ENCODE measurements around the gene TIFAB. TPM values are rescaled to one million over a fixed set of nuclear protein-coding genes. Genes with fewer than 3 reads are reported as not detected.

The TIFAB gene
- total RNA-seq, 1 donor from 2014 or later = not detected

DNA sequence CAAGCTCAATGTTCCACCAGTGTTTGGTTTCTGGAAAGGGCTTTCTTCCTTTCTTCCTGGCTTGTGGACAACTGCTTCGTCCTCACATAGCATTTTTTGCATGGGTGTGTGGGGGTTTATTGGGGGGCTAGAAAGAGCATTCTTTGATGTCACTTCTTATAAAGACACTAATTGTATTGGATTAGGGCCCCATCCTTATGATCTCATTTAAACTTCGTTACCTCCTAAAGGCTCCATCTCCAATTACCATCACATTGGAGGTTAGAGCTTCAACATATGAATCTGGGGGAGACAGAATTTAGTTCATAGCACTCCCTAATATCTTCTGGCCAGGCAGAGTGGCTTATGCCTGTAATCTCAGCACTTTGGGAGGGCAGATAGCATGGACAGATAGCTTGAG is 47.1 kb downstream of the TIFAB start:
- DNase-seq (ENCODE audit: extremely low spot score in 2 of 2) = no peak
- intact Hi-C loops (cut with DNase I) = no loop called here
- Histone ChIP-seq H3K27me3 (no peaks in the 10 kb centered on the region), H3K4me1 (no peaks in the 10 kb centered on the region), H3K9me3 (no peaks in the 10 kb centered on the region), H3K27ac (no peak overlapping the region), H3K36me3 (no peaks in the 10 kb centered on the region), H3K4me3 (no peak overlapping the region)
- TF ChIP-seq POLR2AphosphoS5 (IDR thresholded peaks at IDR 0.05; ENCODE audit: insufficient read depth in 1 of 2, low read depth in 1 of 2) (no peak), POLR2A (IDR thresholded peaks at IDR 0.05) (no peak)
- TF ChIP-seq, protein P1, sequence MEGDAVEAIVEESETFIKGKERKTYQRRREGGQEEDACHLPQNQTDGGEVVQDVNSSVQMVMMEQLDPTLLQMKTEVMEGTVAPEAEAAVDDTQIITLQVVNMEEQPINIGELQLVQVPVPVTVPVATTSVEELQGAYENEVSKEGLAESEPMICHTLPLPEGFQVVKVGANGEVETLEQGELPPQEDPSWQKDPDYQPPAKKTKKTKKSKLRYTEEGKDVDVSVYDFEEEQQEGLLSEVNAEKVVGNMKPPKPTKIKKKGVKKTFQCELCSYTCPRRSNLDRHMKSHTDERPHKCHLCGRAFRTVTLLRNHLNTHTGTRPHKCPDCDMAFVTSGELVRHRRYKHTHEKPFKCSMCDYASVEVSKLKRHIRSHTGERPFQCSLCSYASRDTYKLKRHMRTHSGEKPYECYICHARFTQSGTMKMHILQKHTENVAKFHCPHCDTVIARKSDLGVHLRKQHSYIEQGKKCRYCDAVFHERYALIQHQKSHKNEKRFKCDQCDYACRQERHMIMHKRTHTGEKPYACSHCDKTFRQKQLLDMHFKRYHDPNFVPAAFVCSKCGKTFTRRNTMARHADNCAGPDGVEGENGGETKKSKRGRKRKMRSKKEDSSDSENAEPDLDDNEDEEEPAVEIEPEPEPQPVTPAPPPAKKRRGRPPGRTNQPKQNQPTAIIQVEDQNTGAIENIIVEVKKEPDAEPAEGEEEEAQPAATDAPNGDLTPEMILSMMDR (IDR thresholded peaks at IDR 0.05) = no peak

DNA sequence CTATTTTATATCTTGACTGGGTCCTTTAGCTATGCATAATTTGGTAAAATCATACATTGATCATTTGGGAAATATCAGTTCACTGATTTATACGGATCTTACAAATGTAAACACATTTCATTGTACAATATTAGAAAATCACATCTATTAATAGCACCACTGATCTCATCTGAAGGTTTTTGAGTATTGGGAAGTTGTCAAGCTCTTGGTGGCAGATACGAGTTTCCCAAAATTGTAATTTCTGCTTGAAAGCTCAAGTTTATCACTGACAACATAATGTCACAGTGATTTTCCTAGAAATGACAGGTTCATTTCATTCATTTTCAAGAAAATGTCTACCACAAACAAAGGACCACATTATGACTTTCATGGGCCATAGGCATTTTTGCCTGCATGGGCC is 50.1 kb downstream of the TIFAB start:
- Histone ChIP-seq H3K4me3 (no peak overlapping the region), H3K27ac (no peak overlapping the region), H3K27me3 (no peaks in the 10 kb centered on the region), H3K9me3 (no peaks in the 10 kb centered on the region), H3K36me3 (no peaks in the 10 kb centered on the region), H3K4me1 (peaks cover 21% of the 10 kb centered on the region)
- intact Hi-C loops (cut with DNase I) = no loop called here
- no peak for TF ChIP-seq POLR2A (IDR thresholded peaks at IDR 0.05)
- TF ChIP-seq, protein P1 (IDR thresholded peaks at IDR 0.05) = no peak
- TF ChIP-seq POLR2AphosphoS5 (IDR thresholded peaks at IDR 0.05; ENCODE audit: insufficient read depth in 1 of 2, low read depth in 1 of 2) = no peak
- DNase-seq (ENCODE audit: extremely low spot score in 2 of 2) = no peak

DNA sequence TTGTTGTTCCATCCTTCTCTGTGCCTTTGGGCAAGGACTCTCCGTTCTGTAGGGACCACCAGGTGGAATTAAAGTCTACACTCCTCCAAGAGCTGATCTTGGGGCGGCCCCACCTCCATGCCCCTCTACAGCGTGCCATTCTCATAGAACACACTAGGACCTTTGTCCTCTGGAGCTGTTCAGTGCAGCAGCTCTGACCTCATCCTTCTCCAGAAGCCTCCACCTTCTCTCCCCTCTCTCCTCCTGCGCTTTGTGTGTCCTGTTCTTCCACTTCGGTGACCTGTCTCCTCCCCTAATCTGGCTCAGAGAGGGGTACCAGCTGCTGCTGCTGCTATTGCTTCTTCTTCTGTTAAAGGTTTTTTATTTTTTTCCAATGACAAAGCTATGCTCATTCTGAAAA is 51.3 kb downstream of the TIFAB start:
- H3K4me3 ChIP-seq = no peak overlapping the region
- intact Hi-C loops (cut with DNase I) = no loop called here
- no peaks in the 10 kb centered on the region for H3K9me3 ChIP-seq
- no peaks in the 10 kb centered on the region for H3K27me3 ChIP-seq
- H3K27ac ChIP-seq = no peak overlapping the region
- no peak for DNase-seq (ENCODE audit: extremely low spot score in 2 of 2)
- TF ChIP-seq, protein P1 (IDR thresholded peaks at IDR 0.05) = no peak
- TF ChIP-seq POLR2A (IDR thresholded peaks at IDR 0.05) = no peak
- no peak for TF ChIP-seq POLR2AphosphoS5 (IDR thresholded peaks at IDR 0.05; ENCODE audit: insufficient read depth in 1 of 2, low read depth in 1 of 2)
- no peaks in the 10 kb centered on the region for H3K36me3 ChIP-seq
- H3K4me1 ChIP-seq = peaks cover 32% of the 10 kb centered on the region

DNA sequence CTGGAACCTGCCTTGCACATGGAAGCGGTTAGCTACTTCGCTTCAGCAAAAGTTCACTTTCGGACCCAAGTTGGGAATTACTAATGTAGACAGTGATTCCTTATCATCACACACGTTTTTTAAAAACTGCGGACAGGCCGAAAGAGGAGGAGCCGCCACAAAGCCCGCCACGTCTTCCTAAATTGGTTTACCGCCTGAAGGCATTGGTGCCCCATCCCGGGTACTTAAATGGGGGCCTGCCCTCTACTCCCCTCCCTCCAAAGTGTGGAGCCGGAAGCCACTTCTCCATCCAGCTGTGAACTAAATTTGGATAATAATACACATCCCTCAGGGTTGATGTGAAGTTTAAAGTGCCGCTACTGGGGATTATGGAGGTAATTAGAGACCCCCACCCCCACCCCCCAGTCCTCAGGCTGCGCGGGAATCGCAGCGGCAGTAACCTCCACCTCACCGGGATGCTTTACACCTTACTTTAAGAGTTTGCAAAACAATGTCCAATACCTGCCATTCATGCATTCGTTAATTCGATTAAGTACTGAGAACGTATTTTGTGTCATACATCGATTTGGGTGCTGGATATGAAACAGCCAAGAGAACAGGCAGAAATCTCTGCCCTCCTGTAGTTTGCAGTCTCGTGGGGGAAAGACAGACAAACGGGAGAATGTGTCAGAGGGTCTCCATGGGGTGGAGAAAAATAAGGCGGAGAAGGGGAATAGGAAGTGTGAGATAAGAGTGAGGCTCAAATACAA is 52.2 kb downstream of the TIFAB start:
- TF ChIP-seq, protein P1 (IDR thresholded peaks at IDR 0.05) = no peak
- TF ChIP-seq POLR2A (IDR thresholded peaks at IDR 0.05) (no peak), POLR2AphosphoS5 (IDR thresholded peaks at IDR 0.05; ENCODE audit: insufficient read depth in 1 of 2, low read depth in 1 of 2) (no peak)
- H3K36me3 ChIP-seq = no peaks in the 10 kb centered on the region
- DNase-seq (ENCODE audit: extremely low spot score in 2 of 2) = no peak
- no peaks in the 10 kb centered on the region for H3K27me3 ChIP-seq
- intact Hi-C loops (cut with DNase I) = no loop called here
- no peaks in the 10 kb centered on the region for H3K9me3 ChIP-seq
- peak overlapping the region; percentile 65 to 90 for H3K4me3 ChIP-seq
- H3K27ac ChIP-seq = no peak overlapping the region
- H3K4me1 ChIP-seq = peaks cover 41% of the 10 kb centered on the region
